GM12801 (cell line): ENCODE data around the gene LNX1.

Experiments
- CTCF ChIP-seq: IDR thresholded peaks from one replicate; pipeline ENCODE4 v1.5.1; 2011; ENCODE audit warnings: control low read depth; ENCODE audit not compliant: insufficient read length; ENCODE audit errors: extremely low read depth

Gene LNX1

GRCh38 chr4:53507671-53508286, 83.5 kb downstream of the LNX1 start:
- no peak for TF ChIP-seq CTCF

GRCh38 chr4:53507058-53507457, 84.2 kb downstream of the LNX1 start:
- TF ChIP-seq CTCF = no peak

GRCh38 chr4:53505947-53506346, 85.3 kb downstream of the LNX1 start:
- no peak for TF ChIP-seq CTCF

- no peak for TF ChIP-seq CTCF
Measured at GRCh38 chr4:53502094-53502493, 89.2 kb downstream of the LNX1 start.

GRCh38 chr4:53501561-53501960, 89.7 kb downstream of the LNX1 start:
- no peak for TF ChIP-seq CTCF

- TF ChIP-seq CTCF = no peak
Measured at GRCh38 chr4:53500546-53500945, 90.7 kb downstream of the LNX1 start.

- TF ChIP-seq CTCF = no peak
Measured at GRCh38 chr4:53499791-53500190, 91.5 kb downstream of the LNX1 start.
